MG63 (cell line): Measurements from ENCODE around the gene ZNF462. TPM values are rescaled to one million over a fixed set of nuclear protein-coding genes. Genes with fewer than 3 reads are reported as not detected.

ENCODE experiments used
- DNase-seq: peaks from one replicate; pipeline ENCODE4 v3.0.0-alpha.2; 2020
- H3K27me3 ChIP-seq: fragments of 250-450 bp; sonication (Bioruptor Pico); 2 replicates; pipeline ENCODE4 v1.5.1; 2020; ENCODE audit warnings: mild to moderate bottlenecking, moderate library complexity
- H3K36me3 ChIP-seq: fragments of 250-450 bp; sonication (Bioruptor Pico); 2 replicates; pipeline ENCODE4 v1.5.1; 2020; ENCODE audit warnings: mild to moderate bottlenecking, moderate library complexity
- H3K4me3 ChIP-seq: fragments of 250-450 bp; sonication (Bioruptor Pico); 2 replicates; pipeline ENCODE4 v1.5.1; 2020; ENCODE audit warnings: mild to moderate bottlenecking, moderate library complexity
- H3K9me3 ChIP-seq: fragments of 250-450 bp; sonication (Bioruptor Pico); 2 replicates; pipeline ENCODE4 v1.5.1; 2020; ENCODE audit warnings: mild to moderate bottlenecking, moderate library complexity
- total RNA-seq: library from RNA; depleted of rRNA; stranded (reverse); fragments of >200 nt; shearing (Covaris generic); gene quantifications from 2 replicates; pipeline ENCODE4 v1.2.3, GENCODE V29; 2014; ENCODE audit warnings: low replicate concordance

Gene ZNF462
- total RNA-seq, 1 experiment from 2014 or later, result 6.8 TPM

DNA sequence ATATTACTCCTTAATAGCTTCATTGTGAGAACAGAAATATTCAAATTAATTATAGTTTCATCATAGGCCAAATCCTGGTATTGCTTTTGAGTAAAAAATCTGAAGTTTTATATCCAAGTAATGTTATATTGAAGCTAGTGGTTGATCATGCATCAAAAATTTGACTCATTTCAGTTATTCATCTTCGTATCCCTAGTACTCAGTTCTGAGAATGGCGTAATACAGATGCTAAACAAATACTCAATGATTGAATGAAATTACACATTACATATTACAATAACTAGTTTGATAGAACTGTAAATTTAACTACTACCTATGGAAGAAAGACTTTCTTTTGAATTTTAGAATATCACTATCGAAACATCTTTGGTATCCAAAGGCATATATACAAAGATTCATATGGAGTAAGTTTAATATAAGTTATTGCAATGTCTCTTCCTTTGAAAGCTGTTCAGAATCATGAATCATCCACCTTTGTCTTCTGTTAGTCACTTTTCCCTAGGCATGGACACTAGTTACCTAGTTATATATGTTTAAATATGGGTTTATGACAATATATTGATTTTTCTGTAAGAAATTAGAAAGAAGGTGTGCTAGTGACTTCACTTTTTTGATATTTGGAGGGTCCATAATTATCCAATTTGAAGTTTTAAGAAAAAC is 5.0 kb upstream of the ZNF462 start:
- H3K27me3 ChIP-seq, result peaks cover 8% of the 10 kb centered on the region
- DNase-seq, result no peak
- no peaks in the 10 kb centered on the region for H3K36me3 ChIP-seq
- H3K4me3 ChIP-seq, result no peak overlapping the region
- H3K9me3 ChIP-seq, result no peaks in the 10 kb centered on the region

DNA sequence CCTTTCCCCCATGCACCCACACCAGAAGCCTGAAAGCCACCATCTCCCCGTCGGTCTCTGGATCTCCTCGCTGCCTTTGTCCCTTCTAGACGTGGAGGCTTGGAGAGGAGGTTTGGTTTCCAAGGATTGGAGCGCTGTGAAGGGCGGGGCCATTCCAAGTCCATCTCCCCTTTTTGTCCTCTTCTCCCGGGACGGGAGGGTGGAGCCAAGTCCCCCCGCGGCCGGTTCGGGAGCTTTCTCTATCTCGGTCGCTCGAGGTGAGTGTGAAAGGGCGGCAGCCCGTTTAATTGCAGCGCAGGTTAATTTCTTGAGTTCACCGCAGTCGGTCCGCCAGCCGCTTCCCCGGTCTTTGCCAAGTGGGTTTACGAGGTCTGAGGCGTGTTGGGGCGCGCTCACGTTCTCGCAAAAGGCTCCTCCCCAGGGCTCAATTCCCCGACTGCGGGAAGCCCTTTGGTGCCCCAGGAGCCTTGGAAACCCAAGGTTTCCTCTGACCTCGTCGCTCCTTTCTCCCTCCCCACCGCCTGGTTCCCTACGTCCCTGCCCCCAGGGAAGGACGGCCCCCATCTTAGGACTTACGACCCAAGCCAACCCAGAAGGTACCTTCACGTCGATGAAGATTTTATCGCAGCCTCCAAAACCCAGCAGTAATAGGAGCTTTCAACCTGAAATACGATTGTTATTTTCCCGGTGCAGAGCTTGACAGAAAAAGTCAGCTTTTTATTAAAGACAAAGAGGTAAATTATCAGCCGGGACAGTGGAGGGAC is 2.8 kb upstream of the ZNF462 start:
- Histone ChIP-seq H3K4me3 (peak overlapping the region; percentile 82), H3K27me3 (peaks cover 8% of the 10 kb centered on the region), H3K9me3 (no peaks in the 10 kb centered on the region), H3K36me3 (no peaks in the 10 kb centered on the region)
- DNase-seq, result peak; percentile 31

DNA sequence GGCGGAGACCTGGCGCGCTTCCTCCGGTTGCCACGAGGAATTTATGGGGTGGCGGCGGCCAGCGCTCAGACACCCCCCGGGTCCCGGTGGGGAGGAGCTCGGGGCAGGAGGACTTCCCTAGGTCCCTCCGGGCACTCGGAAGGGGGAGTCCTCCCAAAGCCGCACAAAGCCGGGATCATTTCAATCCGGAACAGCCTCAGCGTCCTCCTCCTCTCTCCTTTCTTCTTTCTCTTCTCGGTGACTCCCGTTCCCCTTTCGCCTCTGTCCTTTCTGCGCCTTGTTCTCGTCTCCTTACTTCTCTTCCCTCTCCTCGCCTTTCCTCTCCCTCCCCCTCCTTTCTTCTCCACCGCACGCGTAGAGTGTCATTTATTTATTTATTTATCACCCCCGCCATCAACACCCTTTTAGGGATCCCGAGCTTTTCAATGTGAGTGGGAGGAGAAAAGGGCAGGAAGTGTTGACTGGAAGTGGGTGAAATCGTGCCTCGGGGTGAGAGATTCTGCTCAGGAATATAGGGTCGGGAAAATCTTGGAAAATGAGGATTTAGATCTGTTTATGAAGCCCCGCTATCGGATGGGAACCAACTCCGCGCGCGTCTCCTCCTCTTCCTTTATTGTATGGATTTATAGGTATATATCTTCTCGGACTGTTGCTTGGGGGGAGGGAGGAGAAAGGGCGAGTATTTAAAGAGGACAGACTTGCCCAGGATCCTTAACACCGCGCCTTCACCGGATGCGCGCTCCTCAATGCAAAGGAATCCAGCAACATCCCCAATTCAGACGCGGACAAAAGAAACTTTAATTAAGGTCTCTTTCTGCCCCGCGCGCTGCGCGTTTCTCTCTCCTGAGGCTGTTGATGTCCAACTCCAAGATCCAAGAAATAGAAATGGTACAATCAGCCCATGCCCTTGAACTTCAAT is 2.0 kb upstream of the ZNF462 start:
- DNase-seq, result peak; percentile 37
- H3K36me3 ChIP-seq, result no peaks in the 10 kb centered on the region
- no peaks in the 10 kb centered on the region for H3K9me3 ChIP-seq
- H3K27me3 ChIP-seq, result peaks cover 8% of the 10 kb centered on the region
- peak overlapping the region; percentile 82 for H3K4me3 ChIP-seq

DNA sequence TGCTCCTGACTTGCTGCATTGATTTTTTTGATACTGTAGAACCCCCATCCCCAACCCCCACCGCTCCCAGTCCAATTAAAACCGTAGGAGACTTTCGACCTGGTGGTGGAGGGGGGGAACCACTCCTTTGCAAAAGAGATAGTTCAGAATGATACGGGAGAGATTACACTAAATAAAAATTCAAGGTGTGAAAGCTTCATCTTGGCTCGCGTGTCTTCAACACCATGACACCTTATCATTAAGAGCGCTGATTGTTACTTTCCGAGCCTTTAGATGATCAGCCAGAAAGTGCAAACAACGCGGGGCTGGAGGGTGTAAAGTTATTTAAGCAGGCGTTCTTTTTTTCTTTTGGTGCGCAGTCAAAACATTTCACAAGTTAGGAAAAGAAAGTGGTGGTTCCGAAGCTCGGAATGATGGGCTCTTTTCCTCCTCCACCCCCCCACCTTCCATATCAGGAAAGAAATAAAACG is 1.3 kb upstream of the ZNF462 start:
- H3K4me3 ChIP-seq, result peak overlapping the region; percentile 82
- peaks cover 8% of the 10 kb centered on the region for H3K27me3 ChIP-seq
- H3K36me3 ChIP-seq, result no peaks in the 10 kb centered on the region
- no peaks in the 10 kb centered on the region for H3K9me3 ChIP-seq
- DNase-seq, result no peak

DNA sequence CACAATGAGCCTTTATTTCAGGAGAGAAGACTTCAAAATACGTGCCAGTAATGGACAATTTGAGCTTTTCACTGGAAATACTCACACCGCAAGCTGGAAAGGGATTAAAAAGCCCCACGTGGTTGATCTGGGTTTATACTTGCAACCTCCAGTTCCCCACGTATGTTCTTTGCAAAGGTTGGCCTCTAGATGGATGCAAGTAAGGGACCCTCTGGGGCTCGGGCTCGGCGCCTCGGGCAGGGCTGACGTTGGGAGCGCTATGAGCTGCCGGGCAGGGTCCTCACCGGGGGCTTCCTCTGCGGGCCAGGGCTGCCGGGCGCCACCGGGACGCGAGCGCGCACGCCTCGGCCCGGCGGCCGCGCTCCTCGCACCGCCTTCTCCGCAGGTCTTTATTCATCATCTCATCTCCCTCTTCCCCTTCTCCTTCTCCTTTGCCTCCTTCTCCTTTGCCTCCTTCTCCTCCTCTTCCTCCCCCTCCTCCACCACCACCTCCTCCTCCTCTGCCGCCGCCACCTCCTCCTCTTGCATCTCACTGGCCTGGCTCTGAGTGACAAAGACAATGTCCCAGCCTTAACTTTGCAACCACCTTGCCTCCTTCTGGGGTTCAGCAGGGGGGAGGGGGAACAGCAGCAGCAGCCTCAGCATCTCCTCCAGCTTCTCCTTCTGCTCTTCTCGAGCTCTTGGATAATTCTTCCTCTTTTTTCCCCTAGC is 701 bp upstream of the ZNF462 start:
- Histone ChIP-seq H3K9me3 (no peaks in the 10 kb centered on the region), H3K27me3 (peaks cover 8% of the 10 kb centered on the region), H3K36me3 (no peaks in the 10 kb centered on the region), H3K4me3 (peak overlapping the region; percentile 82)
- DNase-seq, result no peak

DNA sequence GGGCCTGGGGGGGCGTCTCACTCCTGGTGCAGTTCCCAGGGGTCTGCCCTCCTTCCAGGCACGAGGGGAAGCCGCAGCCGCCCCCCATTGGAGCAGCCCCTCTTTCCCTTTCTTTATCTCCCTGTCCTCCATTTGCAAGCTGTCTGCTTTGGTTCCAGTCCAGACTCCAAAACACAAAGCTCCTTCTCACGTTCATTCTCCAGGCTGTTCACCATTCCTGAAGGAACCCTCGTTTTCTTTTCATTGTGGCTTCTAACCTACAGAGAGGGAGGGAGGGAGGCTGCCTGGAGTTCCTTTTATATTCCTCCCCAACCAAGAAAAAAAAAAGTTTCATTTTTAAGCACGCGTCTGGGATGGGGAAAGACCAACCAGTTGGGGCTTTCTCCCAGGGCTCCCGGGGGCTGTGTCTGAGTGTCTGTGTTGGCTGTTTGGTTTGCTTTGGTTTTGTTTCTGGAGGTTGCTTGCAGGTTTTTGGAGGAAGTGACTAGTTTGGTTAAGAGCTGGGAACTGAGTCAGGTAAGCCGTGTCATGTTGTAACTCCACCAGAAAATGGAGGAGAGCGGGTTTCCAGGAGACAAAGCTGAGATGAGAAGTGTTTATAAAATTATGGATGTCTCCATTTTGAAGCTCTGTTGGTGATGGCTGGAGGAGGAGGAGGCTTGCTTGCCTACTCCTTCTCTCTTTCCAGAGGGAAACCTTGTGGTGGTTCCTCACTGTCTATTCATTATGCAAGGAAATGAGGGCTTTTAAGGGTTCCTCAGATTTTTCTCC is 1.6 kb downstream of the ZNF462 start:
- Histone ChIP-seq H3K27me3 (peaks cover 8% of the 10 kb centered on the region), H3K9me3 (no peaks in the 10 kb centered on the region), H3K4me3 (peak overlapping the region; percentile 82), H3K36me3 (no peaks in the 10 kb centered on the region)
- DNase-seq, result no peak

DNA sequence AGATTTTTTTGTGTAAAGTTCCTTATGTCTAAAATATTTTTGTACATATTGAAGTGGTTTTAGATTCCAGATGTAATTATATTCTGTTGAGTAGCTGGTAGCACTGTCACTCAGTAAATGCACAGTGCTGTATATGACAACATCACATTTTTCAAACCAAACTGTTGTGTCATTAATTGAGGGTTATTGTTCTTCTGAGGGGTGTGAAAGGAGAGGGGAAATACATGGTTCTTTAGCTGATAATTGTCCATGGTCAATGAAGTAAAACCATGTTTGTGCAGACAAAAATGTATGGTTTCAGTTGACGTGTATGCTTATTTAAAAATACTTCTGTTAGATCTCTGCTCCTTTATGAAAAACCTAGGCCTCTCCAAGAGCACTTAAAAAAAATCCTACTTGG is 3.3 kb downstream of the ZNF462 start:
- Histone ChIP-seq H3K4me3 (no peak overlapping the region), H3K36me3 (no peaks in the 10 kb centered on the region; the same call in 1 of the 2 replicates), H3K9me3 (no peaks in the 10 kb centered on the region), H3K27me3 (no peaks in the 10 kb centered on the region)
- no peak for DNase-seq

DNA sequence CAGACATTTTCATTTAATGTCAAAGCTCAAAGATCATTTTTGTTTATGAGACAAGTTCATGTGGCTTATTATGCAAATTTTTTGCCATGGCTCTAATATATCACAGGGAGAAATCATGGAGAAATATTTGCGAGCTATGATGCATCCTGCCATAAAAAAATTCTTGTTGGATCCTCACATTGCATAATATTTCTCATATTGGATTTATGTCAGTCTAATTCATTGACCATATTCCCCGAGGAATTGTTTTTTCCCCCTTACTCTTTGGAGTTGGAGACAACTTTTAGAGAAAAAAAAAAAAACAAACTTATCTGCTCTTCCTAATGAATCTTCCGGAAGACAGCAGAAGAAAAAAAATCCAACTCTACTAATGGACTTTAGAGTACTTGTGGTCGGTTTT is 4.3 kb downstream of the ZNF462 start:
- DNase-seq, result no peak
- no peaks in the 10 kb centered on the region for H3K27me3 ChIP-seq

DNA sequence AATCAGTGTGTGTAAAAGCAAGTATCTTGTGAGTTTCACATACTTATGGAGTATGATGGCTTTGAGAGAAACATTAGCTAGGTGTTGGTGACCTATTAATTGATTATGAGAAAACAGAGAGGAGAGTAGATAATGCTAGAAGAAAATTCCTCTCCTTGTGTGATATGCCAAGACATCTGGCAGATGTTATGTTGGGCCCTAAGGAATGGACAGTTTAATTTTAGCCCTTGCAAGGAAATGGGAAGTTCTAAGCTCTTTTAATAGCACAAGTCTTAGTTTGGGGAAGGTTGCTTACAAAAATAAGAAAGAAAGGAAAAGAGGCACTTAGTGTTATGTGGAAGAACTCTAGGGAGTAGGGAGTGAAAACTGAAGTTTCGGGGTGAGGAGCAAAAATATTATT is 5.1 kb downstream of the ZNF462 start:
- H3K4me3 ChIP-seq, result no peak overlapping the region
- H3K27me3 ChIP-seq, result no peaks in the 10 kb centered on the region
- no peaks in the 10 kb centered on the region; the same call in 1 of the 2 replicates for H3K36me3 ChIP-seq
- DNase-seq, result no peak
- no peaks in the 10 kb centered on the region for H3K9me3 ChIP-seq

More for the DNA sequence above, 4.3 kb downstream of the ZNF462 start:
- Histone ChIP-seq H3K4me3 (no peak overlapping the region), H3K9me3 (no peaks in the 10 kb centered on the region), H3K36me3 (no peaks in the 10 kb centered on the region; the same call in 1 of the 2 replicates)

DNA sequence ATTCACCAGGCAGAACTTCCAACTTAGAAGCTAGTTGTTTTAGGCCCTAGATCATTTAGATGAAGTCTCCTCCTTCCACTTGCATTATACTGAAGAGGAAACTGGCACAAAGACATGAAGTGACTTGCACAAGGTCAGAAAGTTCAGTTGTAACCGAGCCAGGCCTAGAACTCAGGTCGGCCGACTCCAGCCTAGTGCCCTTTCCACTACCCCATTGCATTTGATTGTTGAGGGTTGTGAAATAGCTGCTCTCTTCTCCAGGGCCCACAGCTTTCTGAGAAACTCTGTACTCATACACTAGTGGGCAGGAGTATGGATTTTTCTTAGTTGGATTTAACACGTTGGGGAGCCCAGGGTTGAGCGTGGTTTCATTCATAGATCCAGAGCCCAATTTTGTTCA is 5.6 kb downstream of the ZNF462 start:
- Histone ChIP-seq H3K4me3 (no peak overlapping the region), H3K36me3 (no peaks in the 10 kb centered on the region; the same call in 1 of the 2 replicates), H3K27me3 (no peaks in the 10 kb centered on the region), H3K9me3 (no peaks in the 10 kb centered on the region)
- DNase-seq, result peak; percentile 45

DNA sequence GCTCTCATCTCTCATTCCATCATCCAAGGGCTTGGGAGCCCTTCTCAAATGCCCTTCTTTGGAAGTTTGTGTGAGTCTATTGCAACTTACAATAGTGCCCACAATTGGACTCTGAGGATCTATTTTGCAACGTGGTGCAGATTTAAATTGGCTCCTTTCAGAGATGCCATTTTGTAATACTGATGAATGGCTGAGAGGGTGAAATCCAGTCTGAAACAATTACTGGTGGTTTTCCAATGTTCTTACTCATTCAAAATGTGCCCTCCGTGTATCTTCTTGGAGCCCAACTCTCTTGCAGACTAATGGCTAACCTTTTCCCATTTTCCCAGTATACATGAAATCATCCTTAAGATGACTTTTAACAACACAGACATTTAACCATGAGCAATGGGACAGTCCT is 6.1 kb downstream of the ZNF462 start:
- H3K4me3 ChIP-seq, result no peak overlapping the region
- no peaks in the 10 kb centered on the region for H3K27me3 ChIP-seq
- DNase-seq, result no peak
- no peaks in the 10 kb centered on the region for H3K9me3 ChIP-seq
- no peaks in the 10 kb centered on the region; the same call in 1 of the 2 replicates for H3K36me3 ChIP-seq

DNA sequence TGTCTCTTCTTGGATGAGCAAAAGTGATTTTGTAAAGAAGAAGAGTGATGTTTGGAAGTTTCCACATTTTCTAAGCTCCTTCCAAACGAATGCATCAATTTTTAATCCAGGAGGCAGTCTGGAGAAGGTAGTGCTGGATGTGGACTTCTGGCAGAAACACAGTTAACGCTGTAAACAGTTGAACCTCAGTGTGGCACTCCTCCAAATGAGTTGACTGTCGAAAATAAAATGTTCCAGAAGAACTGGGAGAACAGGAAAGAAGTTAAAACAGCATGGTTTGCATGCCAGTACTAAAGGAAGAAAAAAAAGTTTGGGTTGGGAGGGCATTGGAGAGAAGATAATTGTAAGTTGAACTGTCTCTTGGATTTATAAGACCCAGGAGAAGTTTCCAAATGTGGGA is 6.5 kb downstream of the ZNF462 start:
- DNase-seq, result peak; percentile 20
- Histone ChIP-seq H3K4me3 (no peak overlapping the region), H3K36me3 (no peaks in the 10 kb centered on the region; the same call in 1 of the 2 replicates), H3K9me3 (no peaks in the 10 kb centered on the region), H3K27me3 (no peaks in the 10 kb centered on the region)

DNA sequence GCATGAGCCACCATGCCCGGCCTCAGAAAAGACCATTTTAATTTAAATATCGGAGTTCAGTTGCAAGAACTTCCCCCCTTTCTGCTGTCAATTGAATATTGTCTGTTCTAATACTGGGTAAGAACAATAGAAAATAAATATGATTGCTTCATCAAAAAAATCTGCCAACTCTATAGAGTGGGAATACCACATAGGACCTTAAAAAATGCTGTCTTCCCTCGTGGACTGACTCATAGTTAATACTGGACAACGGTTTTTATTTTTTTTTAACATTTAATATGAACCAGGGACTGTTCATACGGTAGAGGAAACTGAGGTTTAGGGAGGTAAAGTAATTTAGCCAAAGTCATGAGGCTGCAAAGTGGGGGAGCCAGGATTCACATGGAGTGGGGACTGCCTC is 9.7 kb downstream of the ZNF462 start:
- DNase-seq, result no peak
- no peaks in the 10 kb centered on the region; the same call in 1 of the 2 replicates for H3K36me3 ChIP-seq
- H3K27me3 ChIP-seq, result no peaks in the 10 kb centered on the region
- H3K9me3 ChIP-seq, result no peaks in the 10 kb centered on the region
- no peak overlapping the region for H3K4me3 ChIP-seq

DNA sequence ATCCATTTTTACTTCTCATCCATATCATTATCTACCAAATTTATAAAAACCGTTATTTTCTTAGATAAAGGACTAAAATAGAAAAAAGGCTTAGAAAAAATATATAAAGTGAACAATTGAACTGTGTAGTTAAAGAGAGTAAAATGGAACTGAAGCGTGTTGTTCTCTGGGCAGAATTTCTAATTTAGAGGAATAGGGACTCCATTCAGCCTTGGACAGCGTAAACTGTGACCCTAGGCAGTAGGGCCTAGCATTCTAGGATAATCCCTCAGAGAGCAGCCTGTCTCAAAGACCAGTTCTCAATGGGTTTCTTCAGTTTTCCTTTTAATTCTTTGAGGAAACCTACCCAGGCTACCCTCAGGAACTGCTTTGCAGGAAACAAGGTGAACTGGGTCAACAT is 11.1 kb downstream of the ZNF462 start:
- Histone ChIP-seq H3K36me3 (no peaks in the 10 kb centered on the region; the same call in 1 of the 2 replicates), H3K9me3 (no peaks in the 10 kb centered on the region), H3K4me3 (no peak overlapping the region), H3K27me3 (no peaks in the 10 kb centered on the region)
- DNase-seq, result no peak

DNA sequence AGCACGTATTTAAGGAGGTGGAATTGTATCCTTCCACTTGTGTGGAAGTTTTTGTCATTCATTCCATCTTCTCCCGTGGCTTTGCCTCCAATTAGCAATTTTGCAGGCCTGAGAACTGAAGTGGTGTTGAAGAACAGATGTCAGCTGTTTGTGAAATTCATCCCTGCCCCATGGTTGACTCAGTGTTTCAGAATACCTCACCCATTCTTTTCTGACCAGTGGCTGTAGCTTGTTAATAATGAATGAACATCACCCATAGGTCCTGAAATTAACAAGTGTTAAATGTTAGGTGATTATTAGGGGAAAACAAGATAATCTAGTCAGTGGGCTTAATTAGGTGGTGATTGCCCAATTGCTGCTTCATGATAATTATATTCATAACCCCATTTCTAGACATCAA is 11.7 kb downstream of the ZNF462 start:
- DNase-seq, result no peak
- no peaks in the 10 kb centered on the region for H3K27me3 ChIP-seq
- no peaks in the 10 kb centered on the region; the same call in 1 of the 2 replicates for H3K36me3 ChIP-seq
- H3K9me3 ChIP-seq, result no peaks in the 10 kb centered on the region
- no peak overlapping the region for H3K4me3 ChIP-seq

DNA sequence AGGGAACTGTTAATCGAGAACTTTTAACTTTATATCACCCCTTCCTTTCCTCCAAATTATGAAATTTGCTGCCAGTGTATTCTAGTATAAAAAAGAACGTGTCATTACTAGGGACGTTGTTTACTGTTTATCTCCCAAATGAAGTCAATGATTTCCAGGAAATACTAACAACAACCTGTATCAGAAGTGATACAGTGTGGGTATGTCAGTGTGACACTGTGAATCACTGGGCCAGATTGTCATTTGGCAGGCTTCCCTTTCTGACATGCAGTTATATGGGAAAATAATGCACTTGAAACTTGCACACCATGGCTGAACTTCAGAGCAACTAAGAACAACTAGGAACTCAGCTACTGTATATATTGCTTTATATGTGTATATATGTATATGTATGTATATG is 12.6 kb downstream of the ZNF462 start:
- Histone ChIP-seq H3K27me3 (no peaks in the 10 kb centered on the region), H3K4me3 (no peak overlapping the region)
- no peak for DNase-seq

More for the DNA sequence above, 12.6 kb downstream of the ZNF462 start:
- Histone ChIP-seq H3K9me3 (no peaks in the 10 kb centered on the region), H3K36me3 (no peaks in the 10 kb centered on the region; the same call in 1 of the 2 replicates)
